Testis (tissue), 3 donors: ENCODE data around the gene BGN. TPM values are rescaled to one million over a fixed set of nuclear protein-coding genes. Genes with fewer than 3 reads are reported as not detected.

Source experiments
- DNase-seq: peaks from one replicate; pipeline ENCODE4 v3.0.0-alpha.2; 2019
- H3K27ac ChIP-seq, 2 donors: fragments of 200-600 bp; sonication (generic); one replicate each; pipeline ENCODE4 v1.5.1; 2019
- H3K27me3 ChIP-seq: fragments of 200-600 bp; sonication (generic); one replicate; pipeline ENCODE4 v1.5.1; 2019
- H3K36me3 ChIP-seq: fragments of 200-600 bp; sonication (generic); one replicate; pipeline ENCODE4 v1.5.1; 2017; ENCODE audit warnings: low read depth; ENCODE audit errors: missing control alignments
- H3K4me1 ChIP-seq: fragments of 200-600 bp; sonication (generic); one replicate; pipeline ENCODE4 v1.5.1; 2019
- H3K4me3 ChIP-seq, 2 donors: fragments of 200-600 bp; sonication (generic); one replicate each; pipeline ENCODE4 v1.5.1; 2017 to 2019
- H3K9me3 ChIP-seq: fragments of 200-600 bp; sonication (generic); one replicate; pipeline ENCODE4 v1.5.1; 2017
- POLR2A ChIP-seq: fragments of 450-650 bp; IDR thresholded peaks from one replicate; pipeline ENCODE4 v1.6.1; 2017; ENCODE audit warnings: antibody characterized with exemption, mild to moderate bottlenecking, moderate library complexity
- WGBS, 2 donors: methylation state at CpG; one replicate each; pipeline ENCODE4 v1.1.5; 2018; 5-methylcytosine and 5-hydroxymethylcytosine counted together
- intact Hi-C: fragments of 100-400 bp; cut with DNase I; formaldehyde crosslinking; loops from one replicate; pipeline ENCODE4 v1.15.1; 2023; ENCODE audit warnings: low total_unique reads
- polyA plus RNA-seq: library from polyadenylated mRNA; stranded (reverse); fragments of 350-450 nt; fragmentation: Illumina TruSeq; extraction: RNeasy Lipid Tissue Mini Kit (QIAGEN cat#74804); gene quantifications from one replicate; pipeline ENCODE4 v1.2.3, GENCODE V29; 2014; ENCODE audit warnings: low read depth, low replicate concordance; ENCODE audit not compliant: insufficient read depth
- total RNA-seq, 2 donors: library from RNA; depleted of rRNA; stranded (reverse); fragments of >200 nt; gene quantifications; one replicate each; pipeline ENCODE4 v1.2.3, GENCODE V29; 2016
- TF ChIP-seq, protein P1 (sequence below), 3 experiments: fragments of 450-650 bp in 2 of 3; fragments of 200-600 bp in 1 of 3; sonication (generic) in 1 of 3; IDR thresholded peaks; one replicate each; pipeline ENCODE4 v1.5.1; 2016 to 2019; ENCODE audit warnings: antibody characterized with exemption in 3 of 3, mild to moderate bottlenecking in 2 of 3, moderate library complexity in 1 of 3

BGN gene
- total and polyA plus RNA-seq, 3 donors from 2014 or later: 42.3 to 174 (median 76.5) TPM

DNA sequence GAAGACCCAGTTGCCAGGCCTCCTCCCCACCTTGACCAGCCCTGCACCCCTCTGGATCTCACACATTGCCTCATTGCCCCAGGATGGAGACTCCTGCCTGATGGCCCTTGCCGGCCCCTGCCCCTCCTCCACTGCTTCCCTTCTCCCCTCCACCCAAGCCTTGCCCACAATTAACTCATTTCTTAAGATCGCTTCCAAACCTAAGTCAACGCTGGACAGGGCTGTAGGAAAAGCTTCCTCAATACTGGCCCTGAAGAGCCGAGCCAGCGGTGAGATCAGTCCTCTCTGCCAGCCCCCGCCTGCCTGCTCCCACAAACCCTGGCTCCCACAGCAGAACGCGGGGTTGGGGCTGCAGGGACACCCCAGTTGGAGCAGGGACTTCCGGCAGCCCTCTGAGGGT, 16.9 kb upstream of the BGN start:
- 78 to 96% methylated on average over 4 to 7 of the region's 9 CpGs for WGBS, 2 donors
- no peak for DNase-seq
- TF ChIP-seq, protein P1, sequence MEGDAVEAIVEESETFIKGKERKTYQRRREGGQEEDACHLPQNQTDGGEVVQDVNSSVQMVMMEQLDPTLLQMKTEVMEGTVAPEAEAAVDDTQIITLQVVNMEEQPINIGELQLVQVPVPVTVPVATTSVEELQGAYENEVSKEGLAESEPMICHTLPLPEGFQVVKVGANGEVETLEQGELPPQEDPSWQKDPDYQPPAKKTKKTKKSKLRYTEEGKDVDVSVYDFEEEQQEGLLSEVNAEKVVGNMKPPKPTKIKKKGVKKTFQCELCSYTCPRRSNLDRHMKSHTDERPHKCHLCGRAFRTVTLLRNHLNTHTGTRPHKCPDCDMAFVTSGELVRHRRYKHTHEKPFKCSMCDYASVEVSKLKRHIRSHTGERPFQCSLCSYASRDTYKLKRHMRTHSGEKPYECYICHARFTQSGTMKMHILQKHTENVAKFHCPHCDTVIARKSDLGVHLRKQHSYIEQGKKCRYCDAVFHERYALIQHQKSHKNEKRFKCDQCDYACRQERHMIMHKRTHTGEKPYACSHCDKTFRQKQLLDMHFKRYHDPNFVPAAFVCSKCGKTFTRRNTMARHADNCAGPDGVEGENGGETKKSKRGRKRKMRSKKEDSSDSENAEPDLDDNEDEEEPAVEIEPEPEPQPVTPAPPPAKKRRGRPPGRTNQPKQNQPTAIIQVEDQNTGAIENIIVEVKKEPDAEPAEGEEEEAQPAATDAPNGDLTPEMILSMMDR (IDR thresholded peaks at IDR 0.05): no peak
- TF ChIP-seq POLR2A: no peak
- H3K4me3 ChIP-seq: no peak overlapping the region
- H3K36me3 ChIP-seq: no peaks in the 10 kb centered on the region
- H3K27me3 ChIP-seq: no peaks in the 10 kb centered on the region
- H3K9me3 ChIP-seq: no peaks in the 10 kb centered on the region
- no peak overlapping the region for H3K27ac ChIP-seq
- peaks cover 8% of the 10 kb centered on the region for H3K4me1 ChIP-seq
- intact Hi-C loops: no loop called here

DNA sequence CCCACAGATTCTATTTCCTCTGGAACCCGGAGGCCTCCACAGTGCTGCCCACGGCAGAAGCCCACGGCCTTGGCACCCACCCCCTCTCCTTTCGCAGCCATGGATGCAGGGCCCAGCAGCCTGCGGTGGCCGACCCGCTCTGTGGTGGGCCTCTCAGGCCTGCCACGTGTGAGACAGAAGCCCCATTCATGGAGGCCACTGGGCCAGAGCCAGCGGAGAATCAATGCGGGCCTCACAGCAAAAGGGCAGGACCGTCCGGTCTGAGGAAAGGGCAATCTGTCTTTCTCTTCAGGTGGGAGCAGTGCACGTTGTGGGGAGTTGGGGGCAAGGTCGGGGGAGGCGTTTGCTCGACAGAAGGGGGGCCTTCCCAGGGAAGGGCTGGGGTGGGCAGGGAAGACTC, 16.0 kb upstream of the BGN start:
- TF ChIP-seq, protein P1 (IDR thresholded peaks at IDR 0.05): no peak
- no peak for TF ChIP-seq POLR2A

DNA sequence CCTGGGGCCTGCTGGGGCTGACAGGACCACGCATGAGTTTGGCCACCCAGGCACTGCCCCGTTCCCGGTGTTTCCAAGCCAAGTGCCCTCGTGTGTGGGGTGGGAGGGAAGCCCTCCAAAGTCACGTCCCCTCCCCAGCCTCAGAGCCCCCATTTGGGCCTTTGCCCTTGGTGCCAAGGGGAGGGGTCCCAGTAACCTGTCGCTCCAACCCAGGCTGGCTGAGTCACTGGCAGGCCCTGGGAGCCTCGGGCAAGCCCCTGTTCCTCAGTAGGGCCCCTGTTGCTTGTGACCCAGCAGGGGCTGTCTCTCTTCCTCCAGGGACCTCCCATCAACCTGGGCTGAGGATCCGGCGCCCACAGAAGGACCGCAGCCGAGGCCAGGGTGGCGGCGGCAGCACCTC, 13.7 kb upstream of the BGN start:
- Histone ChIP-seq H3K27ac (no peak overlapping the region), H3K9me3 (no peaks in the 10 kb centered on the region), H3K4me1 (peaks cover 4% of the 10 kb centered on the region), H3K4me3 (no peak overlapping the region), H3K27me3 (no peaks in the 10 kb centered on the region), H3K36me3 (no peaks in the 10 kb centered on the region)
- DNase-seq: no peak
- intact Hi-C loops: no loop called here
- TF ChIP-seq, protein P1 (IDR thresholded peaks at IDR 0.05): no peak
- TF ChIP-seq POLR2A: no peak
- 97% methylated on average over 12 of the region's 13 CpGs; no CpG with 5 or more reads in 1 of the 2 donors for WGBS, 2 donors

More for the DNA sequence above, 16.0 kb upstream of the BGN start:
- Histone ChIP-seq H3K36me3 (no peaks in the 10 kb centered on the region), H3K4me3 (no peak overlapping the region), H3K27me3 (no peaks in the 10 kb centered on the region), H3K27ac (no peak overlapping the region), H3K4me1 (peaks cover 8% of the 10 kb centered on the region), H3K9me3 (no peaks in the 10 kb centered on the region)
- 85 to 90% methylated on average over 2 to 6 of the region's 16 CpGs for WGBS, 2 donors
- intact Hi-C loops: no loop called here
- no peak for DNase-seq

DNA sequence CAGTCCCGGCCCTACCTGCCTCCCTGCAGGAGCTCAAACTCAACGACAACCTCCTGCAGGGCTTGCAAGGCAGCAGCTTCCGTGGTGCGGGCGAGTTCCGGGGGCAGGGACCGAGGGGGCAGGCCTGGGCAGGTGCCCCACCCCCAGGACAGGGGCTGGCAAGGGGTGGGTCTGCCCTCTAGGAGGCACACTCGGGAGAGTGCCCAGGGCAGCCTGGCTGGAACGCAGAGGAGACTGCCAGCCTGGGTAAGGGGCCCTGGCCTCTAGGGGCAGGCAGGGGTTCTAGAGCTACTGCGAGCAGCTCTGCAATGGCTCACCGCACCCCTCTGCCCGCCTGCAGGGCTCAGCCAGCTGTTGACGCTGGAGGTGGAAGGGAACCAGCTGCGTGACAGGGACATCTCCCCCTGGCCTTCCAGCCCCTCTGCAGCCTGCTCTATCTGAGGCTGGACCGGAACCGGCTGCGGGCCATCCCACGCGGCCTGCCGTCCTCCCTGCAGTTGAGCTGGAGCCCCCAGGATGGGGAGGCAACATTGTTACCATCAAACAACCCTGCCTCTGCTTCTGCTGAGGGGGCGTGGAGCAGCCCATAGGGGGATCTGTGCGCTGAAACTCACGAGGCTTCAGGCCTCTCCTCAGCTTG, 12.3 kb upstream of the BGN start:
- no peak overlapping the region for H3K27ac ChIP-seq
- no peak for DNase-seq
- TF ChIP-seq POLR2A: no peak
- TF ChIP-seq, protein P1 (IDR thresholded peaks at IDR 0.05): no peak
- H3K36me3 ChIP-seq: no peaks in the 10 kb centered on the region
- WGBS, 2 donors: 63 to 80% methylated on average over 1 to 14 of the region's 23 CpGs
- no peaks in the 10 kb centered on the region for H3K9me3 ChIP-seq
- intact Hi-C loops: no loop called here
- H3K4me3 ChIP-seq: no peak overlapping the region
- H3K4me1 ChIP-seq: no peaks in the 10 kb centered on the region
- H3K27me3 ChIP-seq: no peaks in the 10 kb centered on the region
